ENCODE results near the gene C1S. TPM values are rescaled to one million over a fixed set of nuclear protein-coding genes. Genes with fewer than 3 reads are reported as not detected.
A peak's percentile ranks its signal among the peaks of the same experiment; 100 is the strongest.

The C1S gene
- total RNA-seq, 4 donors from 2014 or later, result 103 to 191 (median 117) TPM

DNA sequence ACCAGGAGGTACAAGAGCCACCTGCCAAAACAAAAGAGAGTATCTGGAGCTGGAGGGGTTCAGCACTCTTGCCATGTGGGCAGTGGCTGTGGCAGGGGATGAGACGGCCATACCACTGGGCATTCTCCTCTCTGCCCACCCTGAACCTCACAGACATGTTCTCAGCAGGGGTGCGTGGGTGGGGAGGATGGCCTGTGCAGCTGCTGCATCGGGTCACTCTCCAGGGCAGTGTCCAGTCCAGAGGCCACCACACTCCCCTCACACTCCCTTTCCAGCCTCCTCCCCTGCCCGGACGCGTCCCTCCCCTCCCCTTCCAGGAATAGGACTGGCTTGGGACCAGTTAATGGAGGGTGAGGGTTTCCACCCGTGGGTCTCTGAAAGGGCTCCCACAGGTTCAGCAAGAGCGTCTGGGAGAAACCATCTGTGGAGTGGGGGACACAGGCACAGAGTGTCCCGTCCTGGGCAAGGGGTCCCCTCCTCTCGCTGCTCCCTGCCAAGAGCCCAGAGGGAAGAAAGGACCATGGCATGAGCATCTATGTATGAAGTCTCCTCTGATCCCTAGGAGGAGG lies 31.2 kb downstream of the C1S start:
- TF ChIP-seq POLR2AphosphoS5 (IDR thresholded peaks at IDR 0.05), result peak in 1 of 3 donors; percentile 31
- TF ChIP-seq EP300 (IDR thresholded peaks at IDR 0.05; ENCODE audit: low read depth), result no peak
- Histone ChIP-seq H3K27me3 (no peaks in the 10 kb centered on the region), H3K27ac (peak overlapping the region; percentile 69 to 84 (median 75)), H3K4me3 (peak overlapping the region; percentile 27 to 49 (median 34)), H3K9me3 (no peaks in the 10 kb centered on the region), H3K36me3 (no peaks in the 10 kb centered on the region), H3K4me1 (peaks cover 4 to 38% (median 5%) of the 10 kb centered on the region in 4 donors)
- peak; percentile 22 for DNase-seq
- WGBS, 2 donors (ENCODE audit: low coverage in 1 of 2), result 43% methylated on average over 10 of the region's 10 CpGs; no CpG with 5 or more reads in 1 of the 2 donors
- in situ Hi-C loops (cut with MboI; ENCODE audit: low pct_ligation_motif_present in 1 of 4, low pct_unique_long_range_greater_than_20kb in 1 of 4, low sequenced_read_pairs in 3 of 4) (no loop called here), intact Hi-C loops (cut with DNase I; ENCODE audit: low total_unique reads) (loop anchor here (2.0 kb wide), 1 partner anchor 31 kb away; the partner anchor contains the start of gene C1S)

DNA sequence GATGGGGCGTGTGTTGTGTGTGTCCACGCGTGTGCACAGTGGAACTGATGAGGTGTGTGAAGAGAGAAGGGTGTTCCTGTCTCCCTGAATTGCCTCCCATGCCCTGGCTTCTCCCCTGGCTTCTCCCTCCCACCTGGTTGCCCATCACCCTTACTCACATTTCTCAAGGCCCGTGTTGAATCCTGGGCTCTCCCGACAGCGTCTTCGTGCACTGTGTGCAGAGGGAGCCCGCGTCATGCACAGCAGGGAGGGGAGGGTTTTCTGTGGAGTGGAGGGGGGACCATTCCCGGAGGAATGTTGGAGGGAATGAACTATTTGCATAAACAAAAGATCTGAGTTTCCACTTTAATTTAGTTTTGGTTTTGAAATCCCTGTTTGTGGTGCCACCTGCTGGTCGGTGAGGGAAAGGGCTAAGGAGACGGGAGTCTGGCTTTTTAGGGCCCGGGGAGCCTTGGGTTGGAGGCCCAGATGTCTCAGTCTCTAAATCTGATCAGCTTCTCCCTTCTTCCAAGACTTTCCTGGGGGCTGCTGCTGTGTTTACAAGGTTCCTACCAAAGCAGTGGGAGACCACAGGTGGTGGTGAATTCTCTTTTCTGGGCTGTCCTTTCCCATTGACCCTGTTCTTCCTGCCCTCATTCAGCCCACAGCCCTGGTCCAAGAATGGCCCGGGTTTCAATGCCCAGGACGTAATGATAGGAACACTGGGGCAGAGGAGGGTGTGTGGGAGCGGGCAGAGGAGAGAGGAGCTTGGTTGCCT lies 31.9 kb downstream of the C1S start, which contains the start of gene C1R:
C1R (minus strand) TSS at position 217 of the 757 bp plus-strand sequence; CDS start at position 160, 57 bp downstream.
- Histone ChIP-seq H3K27ac (peak within 1 kb of the TSS; percentile 69 to 84 (median 75)), H3K9me3 (no peaks in the 10 kb centered on the region), H3K4me3 (peak within 1 kb of the TSS; percentile 27 to 49 (median 34)), H3K36me3 (no peaks in the 10 kb centered on the region), H3K27me3 (no peaks in the 10 kb centered on the region), H3K4me1 (peaks cover 4 to 38% (median 5%) of the 10 kb centered on the region in 4 donors)
- WGBS, 2 donors (ENCODE audit: low coverage in 1 of 2), result 17 to 42% methylated on average over 2 to 16 of the region's 16 CpGs
- intact Hi-C loops (cut with DNase I; ENCODE audit: low total_unique reads), result loop anchor here (2.0 kb wide), 1 partner anchor 32 kb away; the partner anchor contains the start of gene C1S
- in situ Hi-C loops (cut with MboI; ENCODE audit: low pct_ligation_motif_present in 1 of 4, low pct_unique_long_range_greater_than_20kb in 1 of 4, low sequenced_read_pairs in 3 of 4), result no loop called here
- peak; percentile 79 for DNase-seq
- peak; percentile 88 to 94 (median 90) for TF ChIP-seq CTCF (IDR thresholded peaks at IDR 0.05)
- TF ChIP-seq EP300 (IDR thresholded peaks at IDR 0.05; ENCODE audit: low read depth), result no peak
- peak; percentile 58 for TF ChIP-seq POLR2A (IDR thresholded peaks at IDR 0.05)
- TF ChIP-seq POLR2AphosphoS5 (IDR thresholded peaks at IDR 0.05), result peak; percentile 75 to 82 (median 79)

GRCh38 chr12:7092986-7093460 lies 32.5 kb downstream of the C1S start:
- H3K27me3 ChIP-seq, result no peaks in the 10 kb centered on the region
- H3K27ac ChIP-seq, result peak overlapping the region; percentile 69 to 84 (median 75)
- WGBS, 2 donors (ENCODE audit: low coverage in 1 of 2), result 72% methylated on average over 8 of the region's 8 CpGs; no CpG with 5 or more reads in 1 of the 2 donors
- no peaks in the 10 kb centered on the region for H3K36me3 ChIP-seq
- H3K4me3 ChIP-seq, result no peak overlapping the region
- no peaks in the 10 kb centered on the region for H3K9me3 ChIP-seq
- in situ Hi-C loops (cut with MboI; ENCODE audit: low pct_ligation_motif_present in 1 of 4, low pct_unique_long_range_greater_than_20kb in 1 of 4, low sequenced_read_pairs in 3 of 4), result no loop called here
- no peak for DNase-seq
- intact Hi-C loops (cut with DNase I; ENCODE audit: low total_unique reads), result loop anchor here (2.0 kb wide), 1 partner anchor 32 kb away; the partner anchor contains the start of gene C1S
- H3K4me1 ChIP-seq, result peaks cover 4 to 38% (median 5%) of the 10 kb centered on the region in 4 donors
- TF ChIP-seq POLR2A (IDR thresholded peaks at IDR 0.05) (no peak), POLR2AphosphoS5 (IDR thresholded peaks at IDR 0.05) (no peak), EP300 (IDR thresholded peaks at IDR 0.05; ENCODE audit: low read depth) (no peak), CTCF (IDR thresholded peaks at IDR 0.05) (no peak)

DNA sequence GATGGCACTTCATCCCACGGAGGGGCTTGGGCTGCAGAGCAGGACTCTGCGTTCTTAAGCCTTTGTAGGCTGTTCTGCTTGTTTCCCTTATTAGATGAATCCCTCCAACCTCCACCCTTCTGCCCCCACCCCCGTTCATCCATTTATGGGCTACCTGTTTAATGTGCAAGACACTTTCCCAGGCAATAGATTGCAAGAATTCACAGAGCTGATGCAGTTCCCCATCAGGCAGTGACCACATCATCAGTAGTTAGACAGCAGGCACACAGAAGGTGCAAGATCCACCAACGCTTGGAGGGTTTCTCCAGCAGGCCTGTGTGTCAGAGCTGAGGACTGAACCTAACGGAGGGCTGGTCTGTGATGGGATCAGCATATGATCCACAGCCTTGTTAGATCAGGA lies 33.0 kb downstream of the C1S start:
- Histone ChIP-seq H3K27ac (no peak overlapping the region), H3K36me3 (no peaks in the 10 kb centered on the region), H3K4me1 (peaks cover 4 to 38% (median 5%) of the 10 kb centered on the region in 4 donors), H3K4me3 (no peak overlapping the region), H3K9me3 (no peaks in the 10 kb centered on the region), H3K27me3 (no peaks in the 10 kb centered on the region)
- in situ Hi-C loops (cut with MboI; ENCODE audit: low pct_ligation_motif_present in 1 of 4, low pct_unique_long_range_greater_than_20kb in 1 of 4, low sequenced_read_pairs in 3 of 4), result no loop called here
- intact Hi-C loops (cut with DNase I; ENCODE audit: low total_unique reads), result loop anchor here (2.0 kb wide), 1 partner anchor 33 kb away; the partner anchor contains the start of gene C1S
- 34 to 49% methylated on average over 3 to 5 of the region's 5 CpGs for WGBS, 2 donors (ENCODE audit: low coverage in 1 of 2)
- TF ChIP-seq POLR2AphosphoS5 (IDR thresholded peaks at IDR 0.05), result no peak
- no peak for TF ChIP-seq POLR2A (IDR thresholded peaks at IDR 0.05)
- no peak for TF ChIP-seq EP300 (IDR thresholded peaks at IDR 0.05; ENCODE audit: low read depth)
- no peak for TF ChIP-seq CTCF (IDR thresholded peaks at IDR 0.05)
- no peak for DNase-seq
